Measurements from ENCODE around the gene HPS3. TPM values are rescaled to one million over a fixed set of nuclear protein-coding genes. Genes with fewer than 3 reads are reported as not detected.

Gene HPS3
- 37.4 and 42.0 TPM in 2 replicates for total RNA-seq

GRCh38 chr3:149129326-149130205 is at the start of gene HPS3:
HPS3 (plus strand) TSS chr3:149129638; CDS start chr3:149129724, 86 bp downstream.

GRCh38 chr3:149086232-149086988 is 43.0 kb upstream of the HPS3 start, which contains the start of gene HLTF:
HLTF (minus strand) TSS chr3:149086533; CDS start chr3:149086336, 197 bp downstream.

GRCh38 chr3:149221783-149222517 is 92.5 kb downstream of the HPS3 start, which contains the start of gene CP:
CP (minus strand) TSS chr3:149221829; CDS start chr3:149221792, 37 bp downstream.

Other genes starting within 250 kb of the HPS3 start
- gene GYG1, start 138.1 kb upstream of the HPS3 start, total RNA-seq, result 41.4 and 42.3 TPM in 2 replicates
- gene HLTF, start 43.1 kb upstream of the HPS3 start, total RNA-seq, result 58.2 and 74.6 TPM in 2 replicates
- not detected in 2 replicates for gene CP, start 92.2 kb downstream of the HPS3 start, total RNA-seq
- gene TM4SF18, start 204.0 kb downstream of the HPS3 start, total RNA-seq, result 0.22 and 0.37 TPM in 2 replicates
- gene TM4SF1, start 248.0 kb downstream of the HPS3 start, total RNA-seq, result 65.1 and 287 TPM in 2 replicates